ENCODE results near the gene MEP1B.

The MEP1B gene

GRCh38 chr18:32264401-32264800, 74.6 kb downstream of the MEP1B start:
- DNase-seq (ENCODE audit: low read depth in 2 of 2): no peak

- no peak for DNase-seq (ENCODE audit: low read depth in 2 of 2)
Measured at GRCh38 chr18:32267463-32267862, 77.6 kb downstream of the MEP1B start.
